Hepatocyte (in vitro differentiated cells): ENCODE data around the gene TEPSIN. TPM values are rescaled to one million over a fixed set of nuclear protein-coding genes. Genes with fewer than 3 reads are reported as not detected.

ENCODE experiments used
- DNase-seq: peaks from one replicate; pipeline ENCODE4 v3.0.0-alpha.2; 2016; ENCODE audit warnings: low spot score
- H2AFZ ChIP-seq: fragments of 200-600 bp; sonication (generic); 2 replicates; pipeline ENCODE4 v1.6.0; 2016; ENCODE audit warnings: antibody characterized with exemption, mild to moderate bottlenecking
- H3K27ac ChIP-seq: fragments of 200-600 bp; sonication (generic); 2 replicates; pipeline ENCODE4 v1.5.1; 2016; ENCODE audit warnings: mild to moderate bottlenecking
- H3K27me3 ChIP-seq: fragments of 200-600 bp; sonication (generic); 2 replicates; pipeline ENCODE4 v1.6.1; 2016
- H3K36me3 ChIP-seq: fragments of 200-600 bp; sonication (generic); replicated peaks from 2 replicates; pipeline ENCODE4 v1.5.1; 2016; ENCODE audit warnings: low read depth; ENCODE audit not compliant: insufficient read depth
- H3K4me1 ChIP-seq: fragments of 200-600 bp; sonication (generic); 2 replicates; pipeline ENCODE4 v1.5.1; 2016; ENCODE audit warnings: mild to moderate bottlenecking, moderate library complexity; ENCODE audit not compliant: insufficient read depth
- H3K4me2 ChIP-seq: fragments of 200-600 bp; sonication (generic); 2 replicates; pipeline ENCODE4 v1.6.0; 2016
- H3K4me3 ChIP-seq: fragments of 200-600 bp; sonication (generic); 2 replicates; pipeline ENCODE4 v1.5.1; 2016; ENCODE audit warnings: mild to moderate bottlenecking
- H3K79me2 ChIP-seq: fragments of 200-600 bp; sonication (generic); 2 replicates; pipeline ENCODE4 v1.6.0; 2017; ENCODE audit warnings: mild to moderate bottlenecking
- H3K9me2 ChIP-seq: fragments of 200-600 bp; sonication (generic); replicated peaks from 2 replicates; pipeline ENCODE4 v1.6.0; 2017; ENCODE audit warnings: mild to moderate bottlenecking; ENCODE audit not compliant: insufficient read depth
- H3K9me3 ChIP-seq: fragments of 200-600 bp; sonication (generic); 2 replicates; pipeline ENCODE4 v1.5.1; 2016; ENCODE audit warnings: low read depth, mild to moderate bottlenecking
- H4K20me1 ChIP-seq: fragments of 200-600 bp; sonication (generic); 2 replicates; pipeline ENCODE4 v1.6.0; 2016; ENCODE audit warnings: mild to moderate bottlenecking; ENCODE audit not compliant: insufficient read depth, poor library complexity, severe bottlenecking
- EZH2 ChIP-seq: fragments of 200-600 bp; sonication (generic); IDR thresholded peaks from 2 replicates; pipeline ENCODE4 v1.6.1; 2016; ENCODE audit warnings: antibody characterized with exemption, mild to moderate bottlenecking, borderline replicate concordance
- EZH2phosphoT487 ChIP-seq: fragments of 200-600 bp; sonication (generic); IDR thresholded peaks from one replicate; pipeline ENCODE4 v1.6.1; 2018; ENCODE audit warnings: antibody characterized with exemption, mild to moderate bottlenecking, low read depth, moderate library complexity; ENCODE audit not compliant: unreplicated experiment, severe bottlenecking
- WGBS: methylation state at CpG from one replicate; pipeline ENCODE4 v1.1.6; 2016; ENCODE audit warnings: low lambda C conversion rate; ENCODE audit errors: missing lambda C conversion rate; 5-methylcytosine and 5-hydroxymethylcytosine counted together
- polyA plus RNA-seq: library from polyadenylated mRNA; unstranded; fragments of >200 nt; fragmentation: Nextera tagmentation; extraction: Ambion mirVana; gene quantifications from 2 replicates; pipeline ENCODE4 v1.2.1, GENCODE V29; 2016
- total RNA-seq: library from RNA; depleted of rRNA; stranded (reverse); fragments of >200 nt; gene quantifications from 2 replicates; pipeline ENCODE4 v1.2.3, GENCODE V29; 2014
- TF ChIP-seq, protein P1 (sequence below): fragments of 200-600 bp; sonication (generic); IDR thresholded peaks from 2 replicates; pipeline ENCODE4 v1.5.1; 2016; ENCODE audit warnings: antibody characterized with exemption, mild to moderate bottlenecking; ENCODE audit not compliant: poor library complexity

The TEPSIN gene
- total and polyA plus RNA-seq, 2 experiments from 2014 or later = 34.1 to 44.3 TPM

DNA sequence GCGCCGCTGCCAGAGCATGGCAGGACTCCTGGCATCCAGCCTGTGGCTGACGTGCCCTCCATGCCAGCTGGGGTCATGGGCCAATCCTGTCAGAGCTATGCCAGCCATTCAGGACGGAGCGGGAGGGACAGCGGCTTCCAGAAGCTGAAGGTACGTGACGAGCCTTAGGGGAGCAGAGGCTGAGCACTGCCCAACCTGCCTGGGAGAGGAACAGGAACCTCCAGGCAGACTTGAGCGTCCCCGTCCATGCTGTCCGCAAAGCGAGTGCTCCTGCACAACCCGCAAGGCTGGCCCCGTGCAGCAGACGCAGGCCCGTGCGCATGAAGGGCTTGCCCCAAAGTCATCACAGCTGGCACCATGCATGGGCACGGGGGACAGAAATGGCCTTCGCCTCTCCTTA is 21.8 kb upstream of the TEPSIN start:
- H3K9me2 ChIP-seq = no peaks in the 10 kb centered on the region
- H3K27me3 ChIP-seq = no peaks in the 10 kb centered on the region
- no peak for DNase-seq
- H3K4me1 ChIP-seq = peaks cover 5% of the 10 kb centered on the region
- H3K4me2 ChIP-seq = no peak overlapping the region
- no peak overlapping the region for H3K4me3 ChIP-seq
- no peaks in the 10 kb centered on the region for H3K36me3 ChIP-seq
- WGBS = 98% methylated on average over 14 of the region's 19 CpGs
- no peak overlapping the region for H2AFZ ChIP-seq
- H4K20me1 ChIP-seq = peaks cover 2% of the 10 kb centered on the region
- H3K9me3 ChIP-seq = no peaks in the 10 kb centered on the region
- no peak overlapping the region for H3K27ac ChIP-seq
- no peaks in the 10 kb centered on the region for H3K79me2 ChIP-seq
- TF ChIP-seq EZH2 (no peak), EZH2phosphoT487 (no peak)
- TF ChIP-seq, protein P1, sequence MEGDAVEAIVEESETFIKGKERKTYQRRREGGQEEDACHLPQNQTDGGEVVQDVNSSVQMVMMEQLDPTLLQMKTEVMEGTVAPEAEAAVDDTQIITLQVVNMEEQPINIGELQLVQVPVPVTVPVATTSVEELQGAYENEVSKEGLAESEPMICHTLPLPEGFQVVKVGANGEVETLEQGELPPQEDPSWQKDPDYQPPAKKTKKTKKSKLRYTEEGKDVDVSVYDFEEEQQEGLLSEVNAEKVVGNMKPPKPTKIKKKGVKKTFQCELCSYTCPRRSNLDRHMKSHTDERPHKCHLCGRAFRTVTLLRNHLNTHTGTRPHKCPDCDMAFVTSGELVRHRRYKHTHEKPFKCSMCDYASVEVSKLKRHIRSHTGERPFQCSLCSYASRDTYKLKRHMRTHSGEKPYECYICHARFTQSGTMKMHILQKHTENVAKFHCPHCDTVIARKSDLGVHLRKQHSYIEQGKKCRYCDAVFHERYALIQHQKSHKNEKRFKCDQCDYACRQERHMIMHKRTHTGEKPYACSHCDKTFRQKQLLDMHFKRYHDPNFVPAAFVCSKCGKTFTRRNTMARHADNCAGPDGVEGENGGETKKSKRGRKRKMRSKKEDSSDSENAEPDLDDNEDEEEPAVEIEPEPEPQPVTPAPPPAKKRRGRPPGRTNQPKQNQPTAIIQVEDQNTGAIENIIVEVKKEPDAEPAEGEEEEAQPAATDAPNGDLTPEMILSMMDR = no peak

DNA sequence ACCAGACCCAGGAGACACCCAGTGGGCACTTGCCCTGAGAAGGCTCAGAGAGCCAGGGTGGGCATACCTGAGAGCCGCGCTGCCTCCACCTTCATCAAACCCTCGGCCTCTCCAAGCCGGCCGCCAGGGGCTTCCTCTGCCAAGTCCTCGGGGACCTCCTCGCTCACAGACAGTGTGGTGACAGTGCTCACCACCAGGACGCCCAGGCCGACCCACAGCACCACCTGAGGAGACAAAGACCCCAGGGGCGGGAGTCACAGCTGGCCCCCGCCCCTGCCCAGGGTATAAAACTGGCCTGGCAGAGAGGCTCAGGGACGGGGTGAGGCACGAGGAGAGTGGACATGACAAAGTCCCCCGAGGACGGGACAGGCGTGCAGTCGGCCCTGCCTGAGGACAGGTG is 21.3 kb upstream of the TEPSIN start:
- WGBS = 99% methylated on average over 17 of the region's 17 CpGs
- no peaks in the 10 kb centered on the region for H3K9me3 ChIP-seq
- H4K20me1 ChIP-seq = peaks cover 2% of the 10 kb centered on the region
- no peak overlapping the region for H3K4me2 ChIP-seq
- H3K79me2 ChIP-seq = no peaks in the 10 kb centered on the region
- TF ChIP-seq EZH2 = no peak
- TF ChIP-seq, protein P1 = no peak
- no peak for TF ChIP-seq EZH2phosphoT487
- H3K9me2 ChIP-seq = no peaks in the 10 kb centered on the region
- H3K36me3 ChIP-seq = no peaks in the 10 kb centered on the region
- DNase-seq = no peak
- H3K4me1 ChIP-seq = peaks cover 10% of the 10 kb centered on the region
- no peak overlapping the region for H3K4me3 ChIP-seq
- H2AFZ ChIP-seq = no peak overlapping the region
- no peaks in the 10 kb centered on the region for H3K27me3 ChIP-seq
- H3K27ac ChIP-seq = no peak overlapping the region

DNA sequence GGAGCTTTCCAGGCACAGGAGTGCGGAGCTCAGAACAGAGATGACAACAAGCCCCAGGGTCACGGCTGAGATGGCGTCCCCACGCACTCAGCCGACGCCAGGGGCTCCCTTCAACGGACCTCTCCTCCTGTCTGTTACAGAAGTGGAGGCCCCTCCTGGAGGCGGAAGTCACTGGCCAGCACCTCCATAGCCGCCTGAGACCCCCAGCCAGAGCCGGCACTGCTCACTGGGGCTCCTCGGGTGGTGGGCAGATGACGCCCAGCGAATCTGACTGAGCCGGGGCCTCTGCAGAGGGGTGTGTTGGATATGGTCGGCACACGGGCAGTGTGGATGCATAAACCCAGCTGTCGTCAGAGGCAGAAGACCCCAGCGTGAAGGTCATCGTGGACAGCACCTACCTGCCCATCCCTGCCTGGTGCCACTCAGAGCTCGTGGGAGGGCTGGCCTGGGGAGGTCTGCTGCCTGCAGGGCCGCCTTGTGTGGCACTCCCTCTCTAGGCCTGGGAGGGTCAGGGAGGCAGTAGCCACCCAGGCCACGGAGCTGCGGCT is 20.3 kb upstream of the TEPSIN start:
- H3K4me1 ChIP-seq = peaks cover 12% of the 10 kb centered on the region
- no peak for DNase-seq
- no peaks in the 10 kb centered on the region for H3K9me3 ChIP-seq
- no peaks in the 10 kb centered on the region for H3K9me2 ChIP-seq
- WGBS = 96% methylated on average over 19 of the region's 23 CpGs
- H3K36me3 ChIP-seq = no peaks in the 10 kb centered on the region
- TF ChIP-seq EZH2 = no peak
- TF ChIP-seq EZH2phosphoT487 = no peak
- TF ChIP-seq, protein P1 = no peak
- peaks cover 2% of the 10 kb centered on the region for H3K79me2 ChIP-seq
- no peak overlapping the region for H3K4me2 ChIP-seq
- peaks cover 2% of the 10 kb centered on the region for H4K20me1 ChIP-seq
- no peak overlapping the region for H3K27ac ChIP-seq
- H3K27me3 ChIP-seq = no peaks in the 10 kb centered on the region
- no peak overlapping the region for H3K4me3 ChIP-seq
- no peak overlapping the region for H2AFZ ChIP-seq

DNA sequence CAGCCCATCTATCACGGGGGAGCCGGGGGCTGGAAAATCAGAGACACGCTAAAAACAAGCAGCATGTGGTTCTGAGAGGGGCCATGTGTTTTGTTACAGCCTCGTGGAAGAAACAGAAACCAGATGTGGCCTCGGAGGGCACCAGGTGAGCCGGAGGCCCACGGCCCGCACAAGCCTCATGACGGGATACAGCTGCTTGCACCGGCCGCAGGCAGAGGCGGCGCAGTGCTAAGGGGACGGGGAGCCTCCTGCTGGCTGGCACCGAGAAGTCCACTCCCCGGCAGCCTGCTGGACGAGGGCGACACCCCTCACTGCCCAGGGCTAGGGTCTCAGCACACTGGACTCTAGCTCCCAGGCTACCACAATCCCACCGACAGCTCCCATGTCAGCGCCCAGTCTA is 19.4 kb upstream of the TEPSIN start:
- peaks cover 6% of the 10 kb centered on the region for H3K79me2 ChIP-seq
- peaks cover 12% of the 10 kb centered on the region for H3K4me1 ChIP-seq
- peaks cover 2% of the 10 kb centered on the region for H4K20me1 ChIP-seq
- no peak overlapping the region for H3K27ac ChIP-seq
- no peak overlapping the region for H2AFZ ChIP-seq
- no peaks in the 10 kb centered on the region for H3K9me3 ChIP-seq
- peak; percentile 44 for DNase-seq
- no peaks in the 10 kb centered on the region for H3K9me2 ChIP-seq
- no peak overlapping the region for H3K4me2 ChIP-seq
- H3K36me3 ChIP-seq = no peaks in the 10 kb centered on the region
- TF ChIP-seq EZH2phosphoT487 (no peak), EZH2 (no peak)
- TF ChIP-seq, protein P1 = peak; percentile 16
- H3K4me3 ChIP-seq = no peak overlapping the region
- no peaks in the 10 kb centered on the region for H3K27me3 ChIP-seq
- 59% methylated on average over 20 of the region's 20 CpGs for WGBS
